KMS-11 (cell line): ENCODE data around the gene TFF3.

Experiments used
- H2AFZ ChIP-seq: fragments of 200-600 bp; sonication (generic); 2 replicates; pipeline ENCODE4 v1.6.1; 2016; ENCODE audit warnings: antibody characterized with exemption, mixed run types, low read depth
- H3K27ac ChIP-seq: fragments of 200-600 bp; sonication (generic); 2 replicates; pipeline ENCODE4 v1.6.1; 2016; ENCODE audit warnings: mild to moderate bottlenecking, mixed run types
- H3K27me3 ChIP-seq: fragments of 200-600 bp; sonication (generic); 2 replicates; pipeline ENCODE4 v1.6.1; 2017; ENCODE audit warnings: mild to moderate bottlenecking, low read depth, mixed run types, moderate library complexity; ENCODE audit not compliant: insufficient read depth
- H3K36me3 ChIP-seq: fragments of 200-600 bp; sonication (generic); 2 replicates; pipeline ENCODE4 v1.6.1; 2017; ENCODE audit warnings: mild to moderate bottlenecking, mixed run types; ENCODE audit not compliant: insufficient read depth
- H3K4me1 ChIP-seq: fragments of 200-600 bp; sonication (generic); 2 replicates; pipeline ENCODE4 v1.6.1; 2016; ENCODE audit warnings: mild to moderate bottlenecking, low read depth, mixed run types; ENCODE audit not compliant: poor library complexity, severe bottlenecking
- H3K4me2 ChIP-seq: fragments of 200-600 bp; sonication (generic); 2 replicates; pipeline ENCODE4 v1.7.0; 2016; ENCODE audit warnings: mild to moderate bottlenecking, mixed run types
- H3K4me3 ChIP-seq: fragments of 200-600 bp; sonication (generic); IDR thresholded peaks from 2 replicates; pipeline ENCODE4 v1.6.1; 2017; ENCODE audit warnings: low read depth, low read length, mixed read lengths; ENCODE audit not compliant: insufficient read depth
- H3K79me2 ChIP-seq: fragments of 200-600 bp; sonication (generic); 2 replicates; pipeline ENCODE4 v1.6.1; 2016; ENCODE audit warnings: low read depth, mixed run types; ENCODE audit not compliant: insufficient read depth
- H3K9ac ChIP-seq: fragments of 200-600 bp; sonication (generic); 2 replicates; pipeline ENCODE4 v1.6.1; 2016; ENCODE audit warnings: mild to moderate bottlenecking, mixed run types
- H4K20me1 ChIP-seq: fragments of 200-600 bp; sonication (generic); 2 replicates; pipeline ENCODE4 v1.6.1; 2016; ENCODE audit warnings: mild to moderate bottlenecking, mixed run types; ENCODE audit not compliant: insufficient read depth
- CTCF ChIP-seq: fragments of 200-600 bp; sonication (generic); conservative IDR thresholded peaks from 2 replicates; pipeline ENCODE4 v1.6.1; 2017; ENCODE audit warnings: low read depth, mild to moderate bottlenecking, antibody characterized with exemption, low read length, moderate library complexity, mixed read lengths

TFF3 gene

GRCh38 chr21:42263591-42264131 is 51.5 kb downstream of the TFF3 start:
- Histone ChIP-seq H3K9ac (no peak overlapping the region), H3K4me1 (no peaks in the 10 kb centered on the region), H2AFZ (no peak overlapping the region), H3K36me3 (no peaks in the 10 kb centered on the region), H3K27ac (no peak overlapping the region), H3K4me3 (no peak overlapping the region), H3K4me2 (no peak overlapping the region), H3K79me2 (no peaks in the 10 kb centered on the region), H3K27me3 (no peaks in the 10 kb centered on the region), H4K20me1 (no peaks in the 10 kb centered on the region)
- no peak for TF ChIP-seq CTCF

GRCh38 chr21:42262831-42263231 is 52.4 kb downstream of the TFF3 start:
- no peak overlapping the region for H2AFZ ChIP-seq
- no peaks in the 10 kb centered on the region for H3K79me2 ChIP-seq
- no peaks in the 10 kb centered on the region for H3K4me1 ChIP-seq
- H3K27ac ChIP-seq = no peak overlapping the region
- no peaks in the 10 kb centered on the region for H4K20me1 ChIP-seq
- no peak for TF ChIP-seq CTCF
- H3K27me3 ChIP-seq = no peaks in the 10 kb centered on the region
- H3K4me3 ChIP-seq = no peak overlapping the region
- H3K9ac ChIP-seq = no peak overlapping the region
- H3K4me2 ChIP-seq = no peak overlapping the region
- no peaks in the 10 kb centered on the region for H3K36me3 ChIP-seq

GRCh38 chr21:42261829-42262200 is 53.4 kb downstream of the TFF3 start:
- Histone ChIP-seq H3K4me3 (no peak overlapping the region), H3K4me1 (no peaks in the 10 kb centered on the region), H3K27ac (no peak overlapping the region), H3K9ac (no peak overlapping the region), H3K36me3 (no peaks in the 10 kb centered on the region), H3K4me2 (no peak overlapping the region), H4K20me1 (no peaks in the 10 kb centered on the region), H2AFZ (no peak overlapping the region), H3K79me2 (no peaks in the 10 kb centered on the region), H3K27me3 (no peaks in the 10 kb centered on the region)
- TF ChIP-seq CTCF = no peak
